Right ventricle myocardium superior (tissue), 1 donor: ENCODE data around the gene PPP1R9A. TPM values are rescaled to one million over a fixed set of nuclear protein-coding genes. Genes with fewer than 3 reads are reported as not detected.

Experiments used
- ATAC-seq: fragments of 200-7000 bp; cut with Tn5 transposase; one replicate; pipeline ENCODE4 v1.9.1; 2020; ENCODE audit warnings: mild to moderate bottlenecking; ENCODE audit not compliant: poor library complexity
- DNase-seq: peaks from one replicate; pipeline ENCODE4 v3.0.0-alpha.2; 2020
- intact Hi-C: fragments of 100-400 bp; cut with DNase I; formaldehyde crosslinking; loops from one replicate; pipeline ENCODE4 v1.11.2; 2022
- total RNA-seq: library from RNA; stranded (reverse); fragmentation: NEBNext Ultra II Directional; extraction: Animal tissue kit (Norgen Biotek cat#: 25700); gene quantifications from one replicate; pipeline ENCODE4 v1.2.1, GENCODE V29; 2021
- donor health status: DM: no; HTN: yes; CAD: no; lungs with severe emphysema.

Gene PPP1R9A
- total RNA-seq, 1 donor from 2014 or later = 22.6 TPM

- ATAC-seq (no peak), DNase-seq (no peak)
- intact Hi-C loops = no loop called here
Observed at GRCh38 chr7:95265634-95266033, 358.2 kb downstream of the PPP1R9A start.

DNA sequence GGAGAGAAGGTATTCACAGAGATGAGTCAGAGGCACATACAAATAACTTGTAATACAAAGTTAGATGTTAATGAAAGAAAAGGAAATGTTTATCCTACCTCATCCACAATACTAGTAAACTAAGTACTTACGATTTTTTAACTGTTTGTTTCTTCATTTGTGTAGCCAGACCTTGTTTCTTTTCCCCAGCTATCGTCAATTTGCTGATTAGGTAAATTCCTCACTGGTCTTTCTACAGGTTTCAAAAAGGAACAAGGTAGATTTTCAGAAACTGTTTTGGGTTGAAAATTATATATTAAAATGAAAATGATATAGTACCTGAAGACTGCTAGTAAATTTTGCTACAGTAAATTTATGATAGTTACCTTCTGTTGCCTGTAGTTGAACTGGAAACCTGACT lies 360.4 kb downstream of the PPP1R9A start:
- ATAC-seq (no peak), DNase-seq (no peak)
- intact Hi-C loops = no loop called here

- intact Hi-C loops = no loop called here
- ATAC-seq (no peak), DNase-seq (no peak)
Observed at GRCh38 chr7:95269640-95270039, 362.2 kb downstream of the PPP1R9A start.

DNA sequence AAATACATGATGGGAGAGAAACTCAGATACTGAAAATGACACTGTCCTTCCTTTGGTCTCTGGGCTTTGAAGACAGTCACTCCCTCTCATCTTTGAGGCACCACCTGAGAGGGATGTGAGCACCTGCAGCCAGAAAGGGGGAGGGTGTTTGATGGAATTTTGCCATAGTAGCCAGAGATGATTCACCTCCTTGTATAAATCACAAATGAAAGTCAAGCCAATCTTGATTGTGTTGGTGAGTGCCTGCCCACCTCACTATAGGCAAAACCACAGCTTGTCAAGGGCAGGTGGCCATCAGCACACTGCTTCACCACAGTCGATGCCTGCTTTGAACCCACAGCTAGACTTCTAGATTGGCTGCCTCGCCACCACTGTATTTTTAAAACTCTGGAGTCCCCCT lies 368.7 kb downstream of the PPP1R9A start:
- DNase-seq (no peak), ATAC-seq (no peak)
- intact Hi-C loops = no loop called here

DNA sequence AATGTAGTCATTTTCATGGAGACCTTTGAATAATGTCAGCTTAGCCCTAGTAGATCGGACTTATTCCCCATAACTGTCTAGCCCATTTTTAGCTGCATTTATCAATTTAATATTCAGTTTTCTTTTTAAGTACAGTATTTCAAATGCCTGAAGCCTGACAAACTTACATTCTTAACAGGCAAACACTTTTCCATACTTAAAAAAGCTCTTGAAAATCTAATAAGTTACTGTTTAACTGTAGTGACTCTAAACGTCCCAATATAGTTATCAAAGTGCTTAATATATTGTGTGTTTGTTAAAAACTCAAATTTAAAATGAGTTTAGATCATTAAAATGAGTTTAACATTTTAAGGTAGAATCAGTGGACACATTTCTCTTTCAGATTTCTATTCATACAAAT lies 372.0 kb downstream of the PPP1R9A start:
- ATAC-seq = no peak
- intact Hi-C loops = no loop called here
- DNase-seq = no peak

DNA sequence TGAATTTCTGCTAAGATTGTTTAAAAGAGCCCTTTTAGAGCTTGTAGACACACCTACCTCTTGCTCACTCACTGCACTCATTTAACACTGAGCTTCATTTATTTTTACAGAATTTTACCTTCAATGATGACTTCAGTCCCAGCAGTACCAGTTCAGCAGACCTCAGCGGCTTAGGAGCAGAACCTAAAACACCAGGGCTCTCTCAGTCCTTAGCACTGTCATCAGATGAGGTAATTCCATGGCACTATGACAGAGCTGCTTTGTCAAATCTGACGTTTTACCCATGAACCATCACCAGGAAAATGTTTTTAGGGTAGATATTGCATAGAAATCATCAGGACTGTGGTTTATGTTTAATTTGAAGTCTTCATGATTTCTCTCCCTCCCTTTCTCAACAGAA lies 378.7 kb downstream of the PPP1R9A start:
- no peak for ATAC-seq
- intact Hi-C loops = no loop called here
- DNase-seq = no peak

GRCh38 chr7:95290166-95290830 lies 382.9 kb downstream of the PPP1R9A start:
- DNase-seq = no peak
- no peak for ATAC-seq
- intact Hi-C loops = no loop called here

DNA sequence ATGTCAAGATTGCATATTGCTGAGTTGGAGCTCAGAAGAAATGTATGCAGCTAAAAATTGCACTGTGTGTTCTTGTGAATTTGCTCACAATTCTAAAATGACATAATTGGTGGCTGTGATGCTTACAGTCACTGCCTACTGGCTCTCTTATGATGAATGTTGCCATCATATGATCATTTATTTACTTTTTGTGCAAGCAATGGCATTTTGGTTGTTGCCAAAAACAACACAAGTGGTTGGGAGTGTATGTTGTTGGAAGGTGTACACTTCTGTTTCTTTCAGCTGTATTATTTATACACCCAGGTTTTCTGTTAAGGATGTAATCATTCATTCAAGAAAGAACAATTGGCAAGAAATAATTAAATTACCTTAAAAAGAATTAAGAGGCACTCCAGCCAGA lies 388.0 kb downstream of the PPP1R9A start:
- ATAC-seq (no peak), DNase-seq (no peak)
- intact Hi-C loops = no loop called here

- no peak for ATAC-seq
- no peak for DNase-seq
- intact Hi-C loops = no loop called here
Observed at GRCh38 chr7:95296456-95296855, 389.1 kb downstream of the PPP1R9A start.

- no peak for DNase-seq
- intact Hi-C loops = no loop called here
- ATAC-seq = no peak
Observed at GRCh38 chr7:95297041-95297440, 389.6 kb downstream of the PPP1R9A start.

- no peak for DNase-seq
- intact Hi-C loops = no loop called here
- ATAC-seq = no peak
Observed at GRCh38 chr7:95298091-95298490, 390.7 kb downstream of the PPP1R9A start.

DNA sequence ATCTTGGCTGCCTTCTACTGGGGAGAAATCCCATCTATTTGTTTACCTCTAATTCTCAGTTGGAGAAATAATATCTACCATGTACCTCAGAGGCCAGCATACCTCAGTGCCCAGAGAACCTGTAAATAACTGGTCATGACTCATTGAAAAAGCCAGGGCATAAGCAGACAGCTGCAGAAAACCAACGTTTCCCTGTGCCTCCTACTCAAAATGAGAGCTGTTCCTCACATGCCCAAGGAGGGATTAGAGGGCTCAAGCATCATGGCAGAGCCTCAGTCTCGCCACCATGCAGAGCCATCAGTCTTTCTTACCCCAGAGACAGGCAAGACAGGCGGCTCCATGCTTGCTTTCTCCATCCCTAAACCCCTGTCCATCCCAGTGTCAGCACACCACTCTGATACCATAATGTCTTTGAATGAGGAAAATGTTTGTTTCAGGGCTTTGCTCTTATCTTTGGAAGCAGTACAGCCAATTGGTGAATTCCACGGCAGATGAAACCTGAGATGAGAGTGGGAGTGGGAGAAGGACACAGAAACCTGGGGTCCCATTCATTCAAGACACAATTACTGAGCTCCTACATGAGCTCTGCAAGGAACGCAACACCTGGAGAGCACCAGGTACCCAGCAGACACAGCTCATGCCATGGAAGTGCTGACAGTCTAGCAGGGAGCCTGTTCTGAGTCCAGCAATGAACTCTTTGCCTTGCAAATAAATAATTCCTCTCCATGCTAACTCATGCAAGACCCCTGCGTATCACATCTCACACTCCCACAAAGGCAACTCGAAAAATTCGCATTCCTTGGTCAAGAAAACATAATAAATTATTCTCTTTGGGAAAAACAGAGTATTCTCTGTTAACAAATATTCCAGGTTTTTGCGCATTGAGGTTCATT lies 395.9 kb downstream of the PPP1R9A start:
- DNase-seq = no peak
- ATAC-seq = no peak
- intact Hi-C loops = no loop called here

DNA sequence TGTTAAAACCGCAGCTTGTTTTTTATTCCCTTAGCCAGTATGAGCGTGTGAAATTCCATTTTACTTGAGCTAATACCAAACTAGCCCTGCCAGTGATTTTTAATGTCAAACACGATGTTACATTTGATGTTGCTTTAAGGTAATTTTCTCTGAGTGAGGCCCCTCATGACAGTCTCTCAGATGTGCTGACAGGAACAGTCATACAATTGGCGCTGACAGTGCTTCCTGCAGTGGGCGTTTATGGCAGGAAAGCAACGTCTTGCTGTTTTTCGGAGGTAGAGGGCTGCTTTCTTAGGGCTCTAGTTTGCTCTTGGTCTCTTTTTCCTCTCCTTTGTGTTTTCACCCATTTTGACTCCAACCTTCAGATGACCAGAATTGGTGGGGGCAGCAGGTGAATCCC lies 397.6 kb downstream of the PPP1R9A start:
- intact Hi-C loops = no loop called here
- DNase-seq (no peak), ATAC-seq (no peak)

- intact Hi-C loops = no loop called here
- ATAC-seq (no peak), DNase-seq (no peak)
Observed at GRCh38 chr7:95309951-95310350, 402.6 kb downstream of the PPP1R9A start.

DNA sequence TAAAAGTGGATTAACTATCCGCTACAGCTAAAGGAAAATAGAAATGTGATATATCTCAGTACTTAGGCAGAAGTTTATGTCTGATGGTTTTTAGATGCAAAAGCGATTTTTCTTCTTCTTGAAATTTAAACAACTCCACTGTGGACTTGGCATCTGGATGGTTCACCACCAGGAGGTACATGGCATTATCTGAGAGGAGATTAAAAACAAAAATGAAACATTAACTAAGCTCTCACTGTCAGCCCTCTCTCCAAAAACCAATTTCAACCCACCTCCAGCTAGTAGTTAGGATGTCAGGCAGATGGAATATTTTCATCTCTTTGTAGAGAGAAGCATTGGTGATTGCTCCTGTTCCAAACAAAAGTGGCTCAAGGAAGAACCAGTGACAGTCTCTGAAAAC lies 404.0 kb downstream of the PPP1R9A start:
- ATAC-seq (no peak), DNase-seq (no peak)
- intact Hi-C loops = no loop called here

- intact Hi-C loops = no loop called here
- ATAC-seq = no peak
- DNase-seq = no peak
Observed at GRCh38 chr7:95312561-95312960, 405.2 kb downstream of the PPP1R9A start.

DNA sequence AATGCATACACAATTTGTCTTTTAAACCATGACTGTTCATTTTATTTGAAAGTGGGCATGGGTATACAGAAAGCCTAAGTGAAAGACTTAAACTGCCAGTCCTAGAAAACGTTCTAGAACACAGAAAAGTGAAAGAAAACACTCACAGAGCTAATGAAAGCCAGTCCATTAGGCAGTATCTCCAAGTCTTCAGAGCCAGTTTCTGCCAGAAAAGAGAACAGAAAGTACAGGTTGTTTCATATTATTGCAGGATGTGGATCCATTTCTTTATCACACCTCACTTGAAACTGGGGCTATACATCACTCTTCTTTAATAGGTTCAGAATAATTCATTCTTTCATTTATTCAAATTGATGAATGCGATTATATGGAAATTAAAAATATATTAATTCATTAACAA lies 409.2 kb downstream of the PPP1R9A start:
- intact Hi-C loops = no loop called here
- DNase-seq = no peak
- no peak for ATAC-seq

- DNase-seq = no peak
- no peak for ATAC-seq
- intact Hi-C loops = no loop called here
Observed at GRCh38 chr7:95317546-95317945, 410.2 kb downstream of the PPP1R9A start.

DNA sequence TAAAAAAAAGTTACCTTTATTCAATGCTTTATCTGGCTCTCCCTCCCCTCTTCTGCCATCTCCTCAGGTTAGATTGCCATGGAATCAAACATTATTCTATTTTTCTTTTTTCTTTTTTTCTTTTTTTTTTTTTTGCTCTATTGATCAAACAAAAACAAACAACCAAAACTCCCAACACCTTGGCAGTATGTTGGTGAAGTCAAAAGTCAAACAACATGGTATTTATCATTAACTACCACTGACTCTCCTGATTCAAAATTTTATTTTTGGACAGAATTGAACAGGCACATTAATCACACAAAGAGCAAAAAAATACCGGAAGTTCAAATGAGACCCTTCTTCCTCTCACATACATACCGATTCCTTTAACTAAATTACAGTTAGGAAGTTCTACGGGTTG lies 410.6 kb downstream of the PPP1R9A start:
- DNase-seq = no peak
- intact Hi-C loops = no loop called here
- ATAC-seq = no peak

DNA sequence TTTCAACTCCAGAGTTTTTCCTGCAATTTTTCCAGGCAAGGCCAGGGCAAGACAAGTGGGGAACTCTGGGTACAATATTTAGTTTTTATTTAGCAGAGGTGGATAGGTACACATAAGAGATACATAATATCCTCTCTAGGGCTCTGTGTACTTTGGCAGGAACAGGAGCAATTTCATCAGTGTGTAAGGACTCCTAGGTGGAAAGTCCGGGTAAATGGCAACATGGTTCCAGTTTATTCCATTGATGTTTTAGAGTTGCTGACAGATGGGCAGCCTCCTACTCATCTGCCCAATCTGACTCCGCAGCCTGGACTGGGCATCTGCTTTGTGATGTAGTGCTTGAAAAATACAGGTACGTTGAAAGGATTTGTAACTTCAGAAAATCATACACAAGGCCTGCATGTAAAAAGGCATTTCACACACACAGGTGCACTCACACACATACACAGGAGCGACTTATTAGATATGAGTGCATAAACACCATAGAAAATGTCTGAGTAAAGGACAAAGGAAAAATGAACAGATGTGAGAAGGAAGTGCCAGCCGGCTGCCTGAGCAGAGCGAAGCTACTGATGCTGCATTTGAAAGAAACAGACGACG lies 411.2 kb downstream of the PPP1R9A start:
- intact Hi-C loops = no loop called here
- ATAC-seq = no peak

More for the DNA sequence above, 411.2 kb downstream of the PPP1R9A start:
- no peak for DNase-seq
